ENCODE measurements around the gene SEMA3F. TPM values are rescaled to one million over a fixed set of nuclear protein-coding genes. Genes with fewer than 3 reads are reported as not detected.

SEMA3F gene
- total and polyA plus RNA-seq, 10 of the 15 experiments (the other 5 are each of a cell fraction or from before 2014, with no cell fraction given): 0.08 to 0.28 (median 0.12) TPM; not detected in 6

GRCh38 chr3:50161320-50161719 lies 6.2 kb downstream of the SEMA3F start:
- H3K4me2 ChIP-seq (ENCODE audit: control insufficient read depth, insufficient read depth): no peak overlapping the region
- ChIA-PET SMC1A (ENCODE audit: uncharacterized antibody, unreplicated experiment) (no interaction called here), POLR2A (no interaction called here), CTCF (no interaction called here), RAD21 (ENCODE audit: unreplicated experiment) (no interaction called here)
- no peak overlapping the region for H2AFZ ChIP-seq (ENCODE audit: control insufficient read depth, low read depth, low read length)
- BruUV-seq (replicated peaks): no TSS peak
- no peak overlapping the region for H3K4me3 ChIP-seq
- ATAC-seq: no peak
- peaks cover 2 to 3% of the 10 kb centered on the region in 2 experiments; a peak in 2 of 4 replicates for H3K27me3 ChIP-seq (replicated peaks in 1 of 2; ENCODE audit: control insufficient read depth in 2 of 2, insufficient read depth in 2 of 2, low read length in 1 of 2)
- H3K27ac ChIP-seq (ENCODE audit: control insufficient read depth, insufficient read depth): no peak overlapping the region
- WGBS (ENCODE audit: insufficient coverage, insufficient replicate concordance, low lambda C conversion rate, missing lambda C conversion rate): 71% methylated on average over 13 of the region's 13 CpGs
- no peaks in the 10 kb centered on the region for H3K4me1 ChIP-seq (ENCODE audit: control insufficient read depth, insufficient read depth, low read length)
- in situ Hi-C loops (cut with MboI): no loop called here
- H4K20me1 ChIP-seq (ENCODE audit: control insufficient read depth, insufficient read depth): no peaks in the 10 kb centered on the region; the same call in 1 of the 2 replicates
- no peaks in the 10 kb centered on the region for H3K79me2 ChIP-seq (ENCODE audit: control insufficient read depth, insufficient read depth, low read length)
- no peak for DNase-seq (ENCODE audit: low read depth, low spot score)
- no peaks in the 10 kb centered on the region for H3K9me3 ChIP-seq (replicated peaks; ENCODE audit: control insufficient read depth, insufficient read depth, low read length)
- FAIRE-seq: no peak
- H3K36me3 ChIP-seq (ENCODE audit: control insufficient read depth in 2 of 2, insufficient read depth in 2 of 2, low read length in 1 of 2): no peaks in the 10 kb centered on the region
- no peak for TF ChIP-seq SUPT20H (IDR thresholded peaks at IDR 0.05; ENCODE audit: borderline replicate concordance, control insufficient read depth, low read depth, low read length)
- TF ChIP-seq MXI1 (IDR thresholded peaks at IDR 0.05; ENCODE audit: low read depth, low read length): no peak
- no peak for TF ChIP-seq SPI1 (IDR thresholded peaks at IDR 0.05; ENCODE audit: borderline replicate concordance, insufficient read depth, low read depth, low read length)
- TF ChIP-seq HCFC1 (IDR thresholded peaks at IDR 0.05; ENCODE audit: low read length): no peak
- TF ChIP-seq MLLT1 (IDR thresholded peaks at IDR 0.05): no peak
- intact Hi-C loops (cut with micrococcal nuclease; ENCODE audit: unreplicated experiment): no loop called here
- H3K9ac ChIP-seq (ENCODE audit: control insufficient read depth, insufficient read depth, low read length): no peak overlapping the region
